Sigmoid colon (tissue), 7 donors: ENCODE measurements around the gene HNRNPUL1. TPM values are rescaled to one million over a fixed set of nuclear protein-coding genes. Genes with fewer than 3 reads are reported as not detected.

Experiments
- DNase-seq: peaks from one replicate; pipeline ENCODE4 v3.0.0-alpha.2; 2019
- H3K27ac ChIP-seq, 4 donors: fragments of 200-600 bp; sonication (generic); one replicate each; pipeline ENCODE4 v1.5.1; 2016 to 2019; ENCODE audit warnings: mild to moderate bottlenecking in 1 of 4
- H3K27me3 ChIP-seq, 3 donors: fragments of 200-600 bp; sonication (generic); one replicate each; pipeline ENCODE4 v1.5.1; 2019; ENCODE audit warnings: mild to moderate bottlenecking in 1 of 3
- H3K36me3 ChIP-seq, 4 donors: fragments of 200-600 bp; sonication (generic); one replicate each; pipeline ENCODE4 v1.5.1; 2016 to 2019
- H3K4me1 ChIP-seq, 4 donors: fragments of 200-600 bp; sonication (generic); one replicate each; pipeline ENCODE4 v1.5.1; 2017 to 2019
- H3K4me3 ChIP-seq, 4 donors: fragments of 200-600 bp; sonication (generic); one replicate each; pipeline ENCODE4 v1.5.1; 2017 to 2019; ENCODE audit warnings: mild to moderate bottlenecking in 2 of 4, moderate library complexity in 1 of 4
- H3K9me3 ChIP-seq, 4 donors: fragments of 200-600 bp in 3 of 4; sonication (generic) in 3 of 4; one replicate each; pipeline versions ENCODE4 v1.5.1 to v1.6.1; 2013 to 2019
- EP300 ChIP-seq, 4 donors: sonication (generic); formaldehyde crosslinking; IDR thresholded peaks; one replicate each; pipeline ENCODE4 v1.6.1; 2017; ENCODE audit warnings: antibody characterized with exemption in 4 of 4
- POLR2A ChIP-seq, 2 donors: fragments of 450-650 bp; IDR thresholded peaks; one replicate each; pipeline ENCODE4 v1.6.1; 2016; ENCODE audit warnings: antibody characterized with exemption in 2 of 2, mild to moderate bottlenecking in 2 of 2, moderate library complexity in 2 of 2
- POLR2AphosphoS5 ChIP-seq, 4 donors: sonication (generic); formaldehyde crosslinking; IDR thresholded peaks; one replicate each; pipeline ENCODE4 v1.6.1; 2017; ENCODE audit warnings: antibody characterized with exemption in 4 of 4
- WGBS, 2 donors: extraction: QIAGEN DNeasy Blood & Tissue Kit; methylation state at CpG; one replicate each; pipeline ENCODE4 v1.1.7; 2013; 5-methylcytosine and 5-hydroxymethylcytosine counted together
- intact Hi-C: fragments of 100-400 bp; cut with DNase I; formaldehyde crosslinking; loops from one replicate; pipeline ENCODE4 v1.15.1; 2023
- polyA plus RNA-seq, 3 donors: library from polyadenylated mRNA; stranded (reverse); fragments of 200-250 nt; gene quantifications; one replicate each; pipeline ENCODE4 v1.2.3, GENCODE V29; 2013
- total RNA-seq, 4 donors: library from RNA; depleted of rRNA; stranded (reverse); fragments of >200 nt; gene quantifications; one replicate each; pipeline ENCODE4 v1.1.0, GENCODE V29; 2016
- TF ChIP-seq, protein P1 (sequence below), 4 experiments: fragments of 450-650 bp in 3 of 4; fragments of 200-600 bp in 1 of 4; IDR thresholded peaks; one replicate each; pipeline ENCODE4 v1.5.1; 2016 to 2019; ENCODE audit warnings: antibody characterized with exemption in 4 of 4, mild to moderate bottlenecking in 3 of 4, moderate library complexity in 2 of 4
- donor health status: healthy with polysubstance abuse.
- donor health status: Bipolar disorder and iron deficiency.
- donor health status: healthy.

The HNRNPUL1 gene
- total and polyA plus RNA-seq, 7 donors: 61.9 to 153 (median 129) TPM

DNA sequence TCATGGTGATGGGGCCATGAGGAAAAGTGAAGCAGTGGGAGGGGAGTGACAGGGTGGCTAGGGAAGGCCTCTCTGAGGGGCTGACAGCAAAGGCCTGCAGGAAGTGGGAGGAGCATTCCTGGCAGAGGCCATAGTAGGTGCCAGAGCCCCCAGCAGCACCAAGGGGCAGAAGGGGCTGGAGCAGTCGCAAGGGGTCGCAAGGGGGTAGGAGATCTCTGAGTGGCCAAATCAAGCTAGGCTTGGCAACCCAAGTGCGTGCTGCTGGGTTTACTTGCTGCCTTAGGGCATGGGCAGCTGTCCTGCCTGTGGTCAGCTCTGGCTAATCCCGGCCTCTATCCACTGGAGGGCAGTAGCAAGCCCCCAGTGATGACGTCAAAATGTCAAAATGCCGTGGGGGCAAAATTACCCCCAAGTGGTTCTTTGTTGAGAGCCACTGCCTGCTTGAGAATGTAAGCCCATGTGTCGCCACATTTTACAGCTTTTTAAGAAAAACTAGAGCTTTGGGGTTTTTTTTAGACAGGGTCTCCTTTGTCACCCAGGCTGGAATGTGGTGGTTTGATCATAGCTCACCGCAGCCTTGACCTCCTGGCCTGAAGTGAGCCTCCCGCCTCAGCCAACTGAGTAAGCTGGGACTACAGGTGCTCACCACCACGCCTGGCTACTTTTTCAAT lies 57.6 kb downstream of the HNRNPUL1 start:
- Histone ChIP-seq H3K4me3 (no peak overlapping the region), H3K27me3 (no peaks in the 10 kb centered on the region), H3K4me1 (peaks cover 0 to 55% (median 54%) of the 10 kb centered on the region in 4 donors), H3K36me3 (peaks cover 0 to 53% (median 31%) of the 10 kb centered on the region in 4 donors), H3K9me3 (no peaks in the 10 kb centered on the region), H3K27ac (peak overlapping the region; percentile 79 to 90 (median 86))
- WGBS, 2 donors: 63 to 67% methylated on average over 10 of the region's 10 CpGs
- TF ChIP-seq EP300 (IDR thresholded peaks at IDR 0.05) (no peak), POLR2A (IDR thresholded peaks at IDR 0.05) (no peak), POLR2AphosphoS5 (IDR thresholded peaks at IDR 0.05) (no peak)
- TF ChIP-seq, protein P1, sequence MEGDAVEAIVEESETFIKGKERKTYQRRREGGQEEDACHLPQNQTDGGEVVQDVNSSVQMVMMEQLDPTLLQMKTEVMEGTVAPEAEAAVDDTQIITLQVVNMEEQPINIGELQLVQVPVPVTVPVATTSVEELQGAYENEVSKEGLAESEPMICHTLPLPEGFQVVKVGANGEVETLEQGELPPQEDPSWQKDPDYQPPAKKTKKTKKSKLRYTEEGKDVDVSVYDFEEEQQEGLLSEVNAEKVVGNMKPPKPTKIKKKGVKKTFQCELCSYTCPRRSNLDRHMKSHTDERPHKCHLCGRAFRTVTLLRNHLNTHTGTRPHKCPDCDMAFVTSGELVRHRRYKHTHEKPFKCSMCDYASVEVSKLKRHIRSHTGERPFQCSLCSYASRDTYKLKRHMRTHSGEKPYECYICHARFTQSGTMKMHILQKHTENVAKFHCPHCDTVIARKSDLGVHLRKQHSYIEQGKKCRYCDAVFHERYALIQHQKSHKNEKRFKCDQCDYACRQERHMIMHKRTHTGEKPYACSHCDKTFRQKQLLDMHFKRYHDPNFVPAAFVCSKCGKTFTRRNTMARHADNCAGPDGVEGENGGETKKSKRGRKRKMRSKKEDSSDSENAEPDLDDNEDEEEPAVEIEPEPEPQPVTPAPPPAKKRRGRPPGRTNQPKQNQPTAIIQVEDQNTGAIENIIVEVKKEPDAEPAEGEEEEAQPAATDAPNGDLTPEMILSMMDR (IDR thresholded peaks at IDR 0.05): peak; percentile 37 to 68 (median 54)
- intact Hi-C loops: no loop called here
- peak; percentile 79 for DNase-seq

DNA sequence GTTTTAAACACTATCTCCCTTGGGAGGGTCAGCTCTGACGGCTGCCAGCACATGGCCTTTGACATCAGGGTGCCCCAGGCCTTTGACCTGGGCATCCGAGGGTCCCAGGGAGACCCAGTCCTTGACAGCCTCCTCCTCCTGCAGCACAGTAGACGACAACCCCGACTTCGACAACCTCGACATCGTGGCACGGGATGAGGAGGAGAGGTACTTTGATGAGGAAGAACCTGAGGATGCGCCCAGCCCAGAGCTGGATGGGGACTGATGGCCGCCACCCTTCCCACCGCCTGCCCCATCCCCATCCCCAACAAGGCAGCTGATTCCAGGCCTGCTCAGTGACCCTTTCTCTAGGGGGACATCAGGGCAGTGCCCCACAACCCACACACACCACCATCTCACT lies 58.3 kb downstream of the HNRNPUL1 start:
- DNase-seq: no peak
- WGBS, 2 donors: 91% methylated on average over 11 of the region's 11 CpGs
- Histone ChIP-seq H3K4me1 (peaks cover 0 to 61% (median 56%) of the 10 kb centered on the region in 4 donors), H3K9me3 (no peaks in the 10 kb centered on the region), H3K27me3 (no peaks in the 10 kb centered on the region), H3K4me3 (no peak overlapping the region), H3K27ac (peak overlapping the region; percentile 79 to 90 (median 86)), H3K36me3 (peaks cover 0 to 46% (median 28%) of the 10 kb centered on the region in 4 donors)
- intact Hi-C loops: no loop called here
- TF ChIP-seq, protein P1 (IDR thresholded peaks at IDR 0.05): no peak
- TF ChIP-seq EP300 (IDR thresholded peaks at IDR 0.05) (no peak), POLR2AphosphoS5 (IDR thresholded peaks at IDR 0.05) (no peak), POLR2A (IDR thresholded peaks at IDR 0.05) (no peak)

DNA sequence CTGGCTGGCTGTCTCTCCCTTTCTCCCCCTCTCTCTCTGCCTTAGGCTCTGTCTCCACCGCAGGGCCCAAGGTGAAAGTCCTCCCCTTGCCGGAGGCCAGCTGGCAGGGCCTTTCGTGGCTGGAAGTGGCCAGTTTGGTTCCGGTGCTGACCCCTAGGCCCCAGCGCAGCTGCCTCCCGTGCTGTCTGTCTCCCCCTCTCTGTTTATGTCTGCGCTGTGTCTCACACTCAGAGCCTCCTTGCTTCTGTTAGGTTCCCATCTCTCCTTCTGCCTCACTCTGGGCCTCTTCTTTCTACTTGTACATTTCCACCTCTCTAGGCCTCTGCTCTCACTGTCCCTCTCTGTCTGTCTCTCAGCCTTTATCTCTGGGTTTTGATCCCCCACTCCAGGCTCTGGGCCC lies 58.9 kb downstream of the HNRNPUL1 start:
- intact Hi-C loops: no loop called here
- no peaks in the 10 kb centered on the region for H3K9me3 ChIP-seq
- peak overlapping the region; percentile 79 to 90 (median 86) for H3K27ac ChIP-seq
- 67 to 76% methylated on average over 7 of the region's 7 CpGs for WGBS, 2 donors
- peaks cover 0 to 40% (median 28%) of the 10 kb centered on the region in 4 donors for H3K36me3 ChIP-seq
- no peak overlapping the region for H3K4me3 ChIP-seq
- peak; percentile 73 for DNase-seq
- TF ChIP-seq POLR2A (IDR thresholded peaks at IDR 0.05) (no peak), EP300 (IDR thresholded peaks at IDR 0.05) (no peak), POLR2AphosphoS5 (IDR thresholded peaks at IDR 0.05) (no peak)
- TF ChIP-seq, protein P1 (IDR thresholded peaks at IDR 0.05): no peak
- no peaks in the 10 kb centered on the region for H3K27me3 ChIP-seq
- H3K4me1 ChIP-seq: peaks cover 0 to 66% (median 56%) of the 10 kb centered on the region in 4 donors

DNA sequence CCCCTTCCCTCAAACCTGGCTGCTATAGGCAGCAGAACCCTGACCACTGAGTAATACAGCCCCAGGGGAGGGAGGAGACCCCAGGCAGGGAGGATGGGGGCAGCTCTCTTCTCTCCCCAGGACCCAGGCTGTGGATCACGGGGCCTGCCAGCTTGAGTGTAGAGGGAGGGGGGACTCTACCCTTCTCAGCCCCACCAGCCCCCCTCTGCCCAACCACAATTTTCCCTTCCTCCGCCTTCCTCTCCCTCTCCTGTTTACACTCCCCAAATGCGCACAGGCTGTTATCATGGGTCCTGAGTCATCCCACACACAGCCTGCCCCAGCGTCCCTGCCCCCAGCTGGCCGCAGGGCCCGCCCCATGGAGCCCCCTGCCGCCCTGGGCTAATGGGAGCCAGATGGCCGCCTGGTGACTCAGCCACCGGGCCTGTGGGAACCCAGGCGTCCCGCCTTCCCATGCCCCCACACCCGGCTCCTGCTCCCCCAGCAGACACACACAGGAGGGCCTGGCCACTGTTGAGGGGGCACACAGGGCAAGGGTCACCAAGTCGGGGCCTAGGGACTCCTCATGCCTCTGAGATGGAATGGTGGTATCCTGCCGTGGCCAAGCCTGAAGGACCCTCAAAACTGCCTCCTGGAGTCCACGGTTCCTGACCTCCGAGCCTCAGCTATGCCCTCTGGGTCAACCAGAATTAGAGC lies 59.4 kb downstream of the HNRNPUL1 start:
- Histone ChIP-seq H3K36me3 (peaks cover 0 to 38% (median 24%) of the 10 kb centered on the region in 4 donors), H3K4me3 (no peak overlapping the region), H3K9me3 (no peaks in the 10 kb centered on the region), H3K27ac (peak overlapping the region; percentile 79 to 90 (median 86)), H3K27me3 (no peaks in the 10 kb centered on the region), H3K4me1 (peaks cover 0 to 69% (median 58%) of the 10 kb centered on the region in 4 donors)
- 50 to 72% methylated on average over 16 of the region's 16 CpGs for WGBS, 2 donors
- TF ChIP-seq, protein P1 (IDR thresholded peaks at IDR 0.05): no peak
- peak in 3 of 4 donors; percentile 27 to 78 (median 52) for TF ChIP-seq POLR2AphosphoS5 (IDR thresholded peaks at IDR 0.05)
- DNase-seq: peak; percentile 90
- intact Hi-C loops: loop anchor here (2.0 kb wide), 1 partner anchor 29 kb away; the partner anchor contains the start of gene TGFB1
